Ureter (tissue), 1 donor: ENCODE data around the gene IGLL1. TPM values are rescaled to one million over a fixed set of nuclear protein-coding genes. Genes with fewer than 3 reads are reported as not detected.
"Not testable (repeated sequence)": the region's sequence is repeated elsewhere in the genome, so short reads cannot be mapped to it uniquely, and the experiment has no call there.

Experiments
- DNase-seq: peaks from one replicate; pipeline ENCODE4 v3.0.0-alpha.2; 2020; ENCODE audit warnings: low spot score
- total RNA-seq: library from RNA; stranded (reverse); gene quantifications from one replicate; pipeline ENCODE4 v1.2.4, GENCODE V29; 2023
- donor health status: DM: yes; HTN: yes; CAD: no.

The IGLL1 gene
- total RNA-seq, 1 donor from 2014 or later = not detected

DNA sequence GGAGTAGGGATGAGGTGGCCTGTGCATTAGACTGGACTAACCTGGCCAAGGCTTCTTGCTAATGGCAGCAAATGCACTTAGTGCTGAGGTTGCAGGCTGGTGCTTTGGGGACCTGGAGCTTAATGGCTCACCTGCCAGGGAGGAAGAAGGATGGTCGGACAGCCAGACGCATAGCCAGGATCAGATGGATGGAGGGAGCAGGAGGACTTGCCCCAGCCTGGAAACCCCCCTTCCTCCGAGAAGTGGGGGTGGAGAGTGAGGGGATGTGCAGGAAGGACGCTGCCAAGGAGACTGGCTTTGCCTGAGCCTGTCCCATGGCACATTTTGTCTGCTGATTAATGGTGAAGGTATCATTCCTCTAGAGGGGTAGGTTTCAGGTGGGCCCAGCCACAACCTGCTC lies 17.9 kb downstream of the IGLL1 start:
- no peak for DNase-seq

GRCh38 chr22:23561025-23561510 lies 19.0 kb downstream of the IGLL1 start:
- not testable (repeated sequence) for DNase-seq

- not testable (repeated sequence) for DNase-seq
Observed at GRCh38 chr22:23560215-23560614, 19.9 kb downstream of the IGLL1 start.

GRCh38 chr22:23557467-23557866 lies 22.6 kb downstream of the IGLL1 start:
- no peak for DNase-seq

DNA sequence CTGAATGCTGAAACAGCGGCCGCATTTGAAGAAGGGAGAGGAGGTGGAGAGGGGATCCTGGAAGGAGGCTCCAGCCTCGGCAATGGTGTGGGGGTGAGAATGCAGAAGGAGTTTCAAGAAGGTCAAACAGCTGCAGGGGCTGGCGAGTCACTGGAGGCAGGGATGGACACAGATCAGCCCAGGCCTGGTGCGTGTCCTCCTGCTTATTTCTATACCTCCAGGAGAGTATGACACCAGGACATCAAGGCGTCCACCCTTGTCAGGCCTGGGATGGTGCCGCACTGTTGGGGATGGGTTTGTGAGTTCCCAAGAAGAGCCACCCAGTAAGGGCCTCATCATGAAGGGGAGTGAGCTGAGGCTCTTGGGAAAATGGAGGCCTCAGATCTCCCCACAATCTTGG lies 23.1 kb downstream of the IGLL1 start:
- DNase-seq = no peak

GRCh38 chr22:23556026-23556620 lies 24.0 kb downstream of the IGLL1 start:
- no peak for DNase-seq

DNA sequence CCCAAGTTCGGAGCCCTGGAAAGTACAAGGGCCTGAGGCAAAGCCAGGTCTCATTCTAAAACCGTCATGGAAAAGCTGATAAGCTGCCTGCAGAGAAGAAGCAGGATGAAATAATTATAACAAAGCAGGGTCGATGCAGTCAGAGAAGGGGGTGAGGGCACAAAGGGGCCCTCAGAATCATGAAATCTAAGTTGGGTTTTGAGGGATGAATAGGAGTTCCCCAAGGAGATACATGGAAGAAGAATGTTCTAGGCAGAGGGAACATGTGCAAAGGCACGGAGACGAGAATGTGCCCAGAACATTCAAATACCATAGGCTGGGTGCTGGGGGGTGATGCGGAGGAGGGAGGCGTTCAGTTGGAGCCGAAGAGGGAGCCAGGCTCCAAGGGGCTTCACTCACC lies 25.0 kb downstream of the IGLL1 start:
- DNase-seq = no peak

DNA sequence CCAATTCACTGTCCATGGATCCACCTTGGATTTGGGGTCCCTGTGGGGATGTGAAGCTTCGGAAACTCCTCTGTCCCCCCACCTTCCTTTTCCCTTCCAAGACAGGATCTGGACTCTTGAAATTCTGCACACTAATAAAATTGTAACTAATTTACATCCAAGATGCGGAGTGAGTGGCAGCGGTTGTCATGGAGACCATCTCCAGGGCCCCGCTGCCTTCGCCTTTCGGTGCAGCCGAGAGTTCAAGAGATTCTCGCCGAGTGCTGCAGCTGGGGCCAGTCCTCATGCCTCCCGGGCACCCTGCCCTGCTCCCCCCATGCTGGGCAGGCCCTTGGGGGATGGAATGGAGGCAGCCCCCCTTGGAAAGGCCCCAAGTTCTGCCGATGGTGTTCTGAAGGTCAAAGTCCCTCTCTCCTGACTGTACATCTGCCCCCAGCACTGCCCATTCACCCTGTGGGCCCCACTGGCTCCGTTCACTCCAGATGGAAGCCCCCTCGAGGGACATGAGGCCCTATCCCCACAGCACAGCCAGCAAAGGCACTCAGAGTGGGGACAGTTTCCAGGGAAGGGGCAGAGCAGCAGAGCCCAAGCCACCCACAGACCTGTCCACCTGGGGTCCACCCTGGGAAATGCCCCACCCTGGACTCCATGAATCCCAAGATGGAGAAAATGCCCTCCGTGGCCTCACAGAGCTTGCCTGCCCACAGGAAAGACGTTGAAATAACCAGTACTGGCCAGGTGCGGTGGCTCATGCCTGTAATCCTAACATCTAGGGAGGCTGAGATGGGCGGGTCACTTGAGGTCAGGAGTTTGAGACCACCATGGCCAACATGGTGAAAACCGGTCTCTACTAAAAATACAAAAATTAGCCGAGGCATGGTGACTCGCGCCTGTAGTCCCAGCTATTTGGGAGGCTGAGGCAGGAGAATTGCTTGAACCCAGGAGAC lies 25.9 kb downstream of the IGLL1 start:
- DNase-seq = no peak

DNA sequence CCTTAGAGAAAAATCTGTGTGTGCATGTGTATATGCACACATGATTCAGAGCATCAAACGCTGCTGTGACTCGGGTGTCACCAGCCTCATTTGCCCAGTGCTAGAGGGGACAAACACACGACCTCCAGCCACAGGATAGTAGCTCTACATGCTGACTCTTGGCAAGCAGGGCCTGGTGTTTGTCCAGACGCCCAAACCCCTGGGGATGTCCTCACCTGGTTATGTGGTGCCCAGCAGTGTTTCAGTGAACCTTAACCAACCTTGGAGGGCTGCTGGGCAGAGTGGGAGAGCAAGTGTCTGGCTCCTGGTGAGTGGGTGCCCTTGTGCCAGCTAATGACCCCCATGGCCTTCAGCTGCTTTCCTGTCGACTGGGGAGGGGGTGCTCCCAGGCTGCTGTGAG lies 26.7 kb downstream of the IGLL1 start:
- no peak for DNase-seq

DNA sequence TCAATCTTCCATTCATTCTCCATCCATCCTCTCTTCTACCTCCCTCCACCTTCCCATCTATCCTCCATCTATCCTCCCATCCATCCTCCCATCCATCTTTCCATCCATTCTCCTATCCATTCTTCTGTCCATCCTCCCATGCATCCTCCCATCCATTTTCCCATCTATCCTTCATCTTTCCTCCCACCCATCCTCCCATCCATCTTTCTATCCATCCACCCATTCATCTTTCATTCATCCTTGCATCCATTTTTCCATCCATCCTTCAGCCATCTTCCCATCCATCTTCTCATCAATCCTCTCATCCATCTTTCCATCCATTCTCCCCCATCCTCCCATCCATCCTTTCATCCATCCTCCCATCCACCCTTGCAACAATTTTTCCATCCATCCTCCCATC lies 27.5 kb downstream of the IGLL1 start:
- no peak for DNase-seq

DNA sequence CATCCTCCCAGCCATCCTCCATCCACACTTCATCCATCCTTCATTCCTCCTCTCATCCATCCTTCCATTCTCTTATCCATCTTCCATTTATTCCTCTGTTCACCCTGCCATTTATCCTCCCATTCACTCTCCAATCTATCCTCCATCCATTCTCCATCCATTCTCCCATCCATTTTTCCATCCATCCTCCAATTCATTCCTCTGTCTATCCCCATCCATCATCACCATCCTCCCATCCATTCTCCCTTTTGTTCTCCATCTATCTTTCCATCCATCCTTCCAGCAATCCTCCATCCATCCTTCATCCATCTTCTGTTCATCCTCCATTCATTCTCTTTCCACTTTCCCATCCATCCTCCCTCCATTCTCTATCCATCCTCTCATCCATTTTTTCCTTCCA lies 28.7 kb downstream of the IGLL1 start:
- DNase-seq = no peak

- DNase-seq = no peak
Observed at GRCh38 chr22:23550049-23550650, 29.9 kb downstream of the IGLL1 start.

- no peak for DNase-seq
Observed at GRCh38 chr22:23549198-23549595, 30.9 kb downstream of the IGLL1 start.

DNA sequence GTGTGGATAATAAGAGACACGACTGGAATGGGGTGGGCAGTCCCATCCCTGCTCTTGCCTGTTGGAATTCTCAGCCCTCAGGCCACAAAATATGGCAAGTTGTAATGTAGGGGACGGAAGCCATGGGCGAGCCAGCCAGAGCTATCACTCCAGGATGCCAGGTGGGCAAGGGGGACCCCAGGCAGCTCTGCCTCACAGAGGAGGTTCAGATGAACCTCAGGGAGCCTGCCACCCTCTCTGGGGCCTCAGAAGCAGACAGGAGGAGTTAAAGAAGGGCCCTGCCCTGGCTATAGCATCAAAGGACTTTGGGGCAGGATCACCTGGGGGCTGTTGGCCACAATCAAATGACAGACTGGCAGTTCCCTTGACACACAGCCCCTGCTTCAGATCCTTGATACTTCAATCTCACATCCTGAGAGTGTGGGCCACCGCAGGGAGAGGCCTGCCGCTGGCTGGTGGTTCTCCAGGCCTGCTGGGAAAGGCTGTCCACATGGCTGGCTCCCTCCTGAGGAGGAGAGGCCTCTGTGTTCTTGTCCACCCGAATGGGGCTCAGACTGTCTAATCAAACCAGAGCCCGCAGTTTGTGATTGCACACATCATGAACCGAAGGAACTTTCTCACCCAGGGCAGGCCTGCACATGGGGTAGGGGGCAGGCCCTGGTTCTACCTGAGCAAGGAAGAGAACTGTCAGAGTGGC lies 31.4 kb downstream of the IGLL1 start:
- no peak for DNase-seq

GRCh38 chr22:23547818-23548500 lies 32.1 kb downstream of the IGLL1 start:
- DNase-seq = no peak

- not testable (repeated sequence) for DNase-seq
Observed at GRCh38 chr22:23547382-23547781, 32.7 kb downstream of the IGLL1 start.

DNA sequence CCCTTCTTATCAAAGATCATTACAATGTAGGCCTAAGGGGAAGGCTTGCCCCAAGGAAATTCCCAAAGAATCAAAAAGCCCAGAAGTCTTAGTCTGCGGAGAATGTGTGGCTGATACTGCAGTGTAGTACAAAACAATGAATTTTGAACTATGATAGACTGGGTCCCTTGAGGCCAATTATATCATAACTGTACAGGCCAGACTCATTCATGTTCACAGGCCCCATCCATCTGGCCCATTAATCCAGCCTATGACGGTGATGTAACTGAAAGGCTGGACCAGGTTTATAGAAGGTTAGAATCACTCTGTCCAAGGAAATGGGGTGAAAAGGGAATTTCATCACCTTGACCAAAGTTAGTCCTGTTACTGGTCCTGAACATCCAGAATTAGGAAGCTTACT lies 35.2 kb downstream of the IGLL1 start:
- no peak for DNase-seq

- DNase-seq = not testable (repeated sequence)
Observed at GRCh38 chr22:23543506-23544000, 36.5 kb downstream of the IGLL1 start.

DNA sequence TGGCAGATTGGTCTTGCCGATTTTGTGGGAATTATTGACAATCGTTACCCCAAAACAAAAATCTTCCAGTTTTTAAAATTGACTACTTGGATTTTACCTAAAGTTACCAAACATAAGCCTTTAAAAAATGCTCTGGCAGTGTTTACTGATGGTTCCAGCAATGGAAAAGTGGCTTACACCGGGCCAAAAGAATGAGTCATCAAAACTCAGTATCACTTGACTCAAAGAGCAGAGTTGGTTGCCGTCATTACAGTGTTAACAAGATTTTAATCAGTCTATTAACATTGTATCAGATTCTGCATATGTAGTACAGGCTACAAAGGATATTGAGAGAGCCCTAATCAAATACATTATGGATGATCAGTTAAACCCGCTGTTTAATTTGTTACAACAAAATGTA lies 37.2 kb downstream of the IGLL1 start:
- DNase-seq = no peak

GRCh38 chr22:23542391-23542790 lies 37.7 kb downstream of the IGLL1 start:
- not testable (repeated sequence) for DNase-seq

DNA sequence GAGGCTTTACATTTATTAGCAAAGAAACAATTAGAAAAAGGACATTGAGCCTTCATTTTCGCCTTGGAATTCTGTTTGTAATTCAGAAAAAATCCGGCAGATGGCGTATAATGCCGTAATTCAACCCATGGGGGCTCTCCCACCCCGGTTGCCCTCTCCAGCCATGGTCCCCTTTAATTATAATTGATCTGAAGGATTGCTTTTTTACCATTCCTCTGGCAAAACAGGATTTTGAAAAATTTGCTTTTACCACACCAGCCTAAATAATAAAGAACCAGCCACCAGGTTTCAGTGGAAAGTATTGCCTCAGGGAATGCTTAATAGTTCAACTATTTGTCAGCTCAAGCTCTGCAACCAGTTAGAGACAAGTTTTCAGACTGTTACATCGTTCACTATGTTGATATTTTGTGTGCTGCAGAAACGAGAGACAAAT lies 38.2 kb downstream of the IGLL1 start:
- not testable (repeated sequence) for DNase-seq
